HG02642 (cell line): ENCODE measurements around the gene TBCEL.

Source experiments
- ATAC-seq: cut with Tn5 transposase; IDR thresholded peaks from one replicate; pipeline ENCODE4 v1.9.1; 2021; ENCODE audit warnings: mild to moderate bottlenecking; ENCODE audit not compliant: unreplicated experiment, poor library complexity

The TBCEL gene

GRCh38 chr11:121132211-121132976 is 108.5 kb downstream of the TBCEL start:
- no peak for ATAC-seq

GRCh38 chr11:121134741-121135312 is 110.9 kb downstream of the TBCEL start:
- ATAC-seq = no peak

- ATAC-seq = no peak
Measured at GRCh38 chr11:121137005-121137404, 113.1 kb downstream of the TBCEL start.

- ATAC-seq = no peak
Measured at GRCh38 chr11:121138259-121138658, 114.4 kb downstream of the TBCEL start.

- ATAC-seq = no peak
Measured at GRCh38 chr11:121140369-121140768, 116.5 kb downstream of the TBCEL start.
